ENCODE measurements around the gene TNFAIP8. TPM values are rescaled to one million over a fixed set of nuclear protein-coding genes. Genes with fewer than 3 reads are reported as not detected.
"Not testable (repeated sequence)": the region's sequence is repeated elsewhere in the genome, so short reads cannot be mapped to it uniquely, and the experiment has no call there.

Gene TNFAIP8
- total RNA-seq, 1 donor from 2014 or later: 25.9 TPM

DNA sequence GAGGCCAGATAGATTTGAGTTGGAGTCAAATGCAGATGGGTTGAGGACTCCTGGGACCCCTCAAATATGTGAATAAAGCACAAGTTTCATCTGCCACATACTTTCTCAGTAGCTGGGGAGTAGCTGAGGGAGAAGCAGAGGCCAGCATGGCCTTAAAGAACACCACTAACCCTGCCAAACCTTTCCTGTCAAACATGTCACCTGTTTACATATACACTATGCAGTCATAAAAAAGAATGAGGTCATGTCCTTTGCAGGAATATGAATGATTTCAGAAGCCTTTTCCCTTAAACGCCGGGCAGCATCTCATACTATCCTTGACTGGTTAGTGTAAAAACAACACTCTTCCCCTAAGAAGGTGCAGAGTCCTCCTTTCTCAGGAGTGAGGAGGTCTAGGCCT is 71.2 kb downstream of the TNFAIP8 start:
- H3K4me1 Mint-ChIP-seq (ENCODE audit: low read depth, unreplicated experiment): no peaks in the 10 kb centered on the region
- H3K4me2 ChIP-seq (ENCODE audit: low read length): no peak overlapping the region
- peaks cover 7% of the 10 kb centered on the region for H3K9me3 Mint-ChIP-seq (ENCODE audit: unreplicated experiment)
- TF ChIP-seq, protein P1, sequence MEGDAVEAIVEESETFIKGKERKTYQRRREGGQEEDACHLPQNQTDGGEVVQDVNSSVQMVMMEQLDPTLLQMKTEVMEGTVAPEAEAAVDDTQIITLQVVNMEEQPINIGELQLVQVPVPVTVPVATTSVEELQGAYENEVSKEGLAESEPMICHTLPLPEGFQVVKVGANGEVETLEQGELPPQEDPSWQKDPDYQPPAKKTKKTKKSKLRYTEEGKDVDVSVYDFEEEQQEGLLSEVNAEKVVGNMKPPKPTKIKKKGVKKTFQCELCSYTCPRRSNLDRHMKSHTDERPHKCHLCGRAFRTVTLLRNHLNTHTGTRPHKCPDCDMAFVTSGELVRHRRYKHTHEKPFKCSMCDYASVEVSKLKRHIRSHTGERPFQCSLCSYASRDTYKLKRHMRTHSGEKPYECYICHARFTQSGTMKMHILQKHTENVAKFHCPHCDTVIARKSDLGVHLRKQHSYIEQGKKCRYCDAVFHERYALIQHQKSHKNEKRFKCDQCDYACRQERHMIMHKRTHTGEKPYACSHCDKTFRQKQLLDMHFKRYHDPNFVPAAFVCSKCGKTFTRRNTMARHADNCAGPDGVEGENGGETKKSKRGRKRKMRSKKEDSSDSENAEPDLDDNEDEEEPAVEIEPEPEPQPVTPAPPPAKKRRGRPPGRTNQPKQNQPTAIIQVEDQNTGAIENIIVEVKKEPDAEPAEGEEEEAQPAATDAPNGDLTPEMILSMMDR (IDR thresholded peaks at IDR 0.05; ENCODE audit: insufficient read depth, low read depth, low read length): no peak
- no peak for TF ChIP-seq EZH2 (IDR thresholded peaks at IDR 0.05; ENCODE audit: insufficient read depth, low read length)
- no peaks in the 10 kb centered on the region for H3K36me3 Mint-ChIP-seq (ENCODE audit: low read depth, unreplicated experiment)
- no peaks in the 10 kb centered on the region for H3K4me1 ChIP-seq (ENCODE audit: insufficient read depth, low read length)
- FAIRE-seq (no peak), DNase-seq (ENCODE audit: low read depth) (no peak)
- no peaks in the 10 kb centered on the region for H3K27me3 ChIP-seq (ENCODE audit: insufficient read depth, low read length)
- no peaks in the 10 kb centered on the region for H4K20me1 ChIP-seq (ENCODE audit: insufficient read depth, low read length)
- no peaks in the 10 kb centered on the region for H3K79me2 ChIP-seq (ENCODE audit: insufficient read depth, low read length)
- H3K4me3 Mint-ChIP-seq (ENCODE audit: unreplicated experiment): no peak overlapping the region
- H3K4me3 ChIP-seq (ENCODE audit: insufficient read depth, low read depth, low read length): no peak overlapping the region
- H2AFZ ChIP-seq (ENCODE audit: low read depth, low read length): no peak overlapping the region
- H3K9me3 ChIP-seq (ENCODE audit: insufficient read depth, low read depth, low read length): no peaks in the 10 kb centered on the region
- H3K36me3 ChIP-seq (ENCODE audit: insufficient read depth, low read length): no peaks in the 10 kb centered on the region
- H3K27me3 Mint-ChIP-seq (ENCODE audit: low read depth, unreplicated experiment): no peaks in the 10 kb centered on the region
- no peak overlapping the region for H3K9ac ChIP-seq (ENCODE audit: low read length)
- no peak overlapping the region for H3K27ac Mint-ChIP-seq (ENCODE audit: unreplicated experiment)
- H3K27ac ChIP-seq (ENCODE audit: low read depth, low read length): no peak overlapping the region

DNA sequence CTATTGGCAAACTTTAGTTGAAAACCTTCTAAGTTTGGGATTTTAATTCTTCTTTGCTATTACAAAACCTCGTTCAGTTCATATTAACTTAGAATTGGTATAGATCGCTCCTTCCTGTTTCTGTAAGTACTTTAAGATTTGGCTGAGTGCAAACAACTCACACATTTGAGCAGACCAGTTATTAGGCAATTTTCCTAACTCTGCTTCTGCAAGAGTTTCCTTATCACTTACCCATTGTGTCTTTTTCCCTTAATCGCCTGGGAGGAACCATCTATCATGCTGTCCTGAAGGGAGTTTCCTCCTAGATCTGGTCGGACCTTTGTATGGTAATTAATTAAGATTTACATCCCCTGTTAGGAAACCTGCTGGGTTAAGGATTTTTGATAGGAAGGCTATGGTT is 71.8 kb downstream of the TNFAIP8 start:
- H3K4me1 ChIP-seq (ENCODE audit: insufficient read depth, low read length); H3K27ac Mint-ChIP-seq (ENCODE audit: unreplicated experiment); H4K20me1 ChIP-seq (ENCODE audit: insufficient read depth, low read length); H3K4me3 ChIP-seq (ENCODE audit: insufficient read depth, low read depth, low read length); H3K9me3 ChIP-seq (ENCODE audit: insufficient read depth, low read depth, low read length); H3K9me3 Mint-ChIP-seq (ENCODE audit: unreplicated experiment); H3K9ac ChIP-seq (ENCODE audit: low read length); DNase-seq (ENCODE audit: low read depth); H3K79me2 ChIP-seq (ENCODE audit: insufficient read depth, low read length); H3K36me3 Mint-ChIP-seq (ENCODE audit: low read depth, unreplicated experiment); H3K36me3 ChIP-seq (ENCODE audit: insufficient read depth, low read length); H3K27me3 Mint-ChIP-seq (ENCODE audit: low read depth, unreplicated experiment); H3K4me2 ChIP-seq (ENCODE audit: low read length); H2AFZ ChIP-seq (ENCODE audit: low read depth, low read length); FAIRE-seq; H3K27ac ChIP-seq (ENCODE audit: low read depth, low read length); H3K27me3 ChIP-seq (ENCODE audit: insufficient read depth, low read length); H3K4me1 Mint-ChIP-seq (ENCODE audit: low read depth, unreplicated experiment); H3K4me3 Mint-ChIP-seq (ENCODE audit: unreplicated experiment): not testable (repeated sequence)

DNA sequence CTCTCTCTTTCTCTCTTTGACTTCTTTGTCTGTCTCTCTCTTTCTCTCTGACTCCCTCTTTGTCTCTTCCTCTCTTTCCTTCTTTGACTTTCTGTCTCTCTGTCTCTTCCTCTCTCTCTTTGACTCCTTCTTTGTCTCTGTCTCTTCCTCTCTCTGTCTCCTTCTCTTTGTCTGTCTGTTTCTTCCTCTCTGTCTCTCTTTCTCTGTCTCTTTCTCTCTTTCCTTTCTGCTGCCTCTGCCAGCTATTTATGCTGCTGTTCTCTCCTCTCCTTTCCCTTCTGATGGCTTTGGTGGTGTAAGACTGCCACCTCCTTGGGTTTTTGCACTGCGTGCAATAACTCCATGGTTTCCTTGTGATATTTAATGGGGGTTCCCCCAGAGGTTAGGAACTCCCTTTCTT is 72.3 kb downstream of the TNFAIP8 start:
- not testable (repeated sequence) for H3K4me1 ChIP-seq (ENCODE audit: insufficient read depth, low read length); H3K4me3 ChIP-seq (ENCODE audit: insufficient read depth, low read depth, low read length); H3K4me1 Mint-ChIP-seq (ENCODE audit: low read depth, unreplicated experiment); H4K20me1 ChIP-seq (ENCODE audit: insufficient read depth, low read length); H2AFZ ChIP-seq (ENCODE audit: low read depth, low read length); H3K27ac Mint-ChIP-seq (ENCODE audit: unreplicated experiment); H3K9ac ChIP-seq (ENCODE audit: low read length); H3K4me3 Mint-ChIP-seq (ENCODE audit: unreplicated experiment); H3K27me3 Mint-ChIP-seq (ENCODE audit: low read depth, unreplicated experiment); DNase-seq (ENCODE audit: low read depth); H3K27ac ChIP-seq (ENCODE audit: low read depth, low read length); H3K36me3 Mint-ChIP-seq (ENCODE audit: low read depth, unreplicated experiment); H3K79me2 ChIP-seq (ENCODE audit: insufficient read depth, low read length); FAIRE-seq; H3K4me2 ChIP-seq (ENCODE audit: low read length); H3K9me3 ChIP-seq (ENCODE audit: insufficient read depth, low read depth, low read length); H3K36me3 ChIP-seq (ENCODE audit: insufficient read depth, low read length); H3K27me3 ChIP-seq (ENCODE audit: insufficient read depth, low read length)
- peaks cover 13% of the 10 kb centered on the region for H3K9me3 Mint-ChIP-seq (ENCODE audit: unreplicated experiment)

DNA sequence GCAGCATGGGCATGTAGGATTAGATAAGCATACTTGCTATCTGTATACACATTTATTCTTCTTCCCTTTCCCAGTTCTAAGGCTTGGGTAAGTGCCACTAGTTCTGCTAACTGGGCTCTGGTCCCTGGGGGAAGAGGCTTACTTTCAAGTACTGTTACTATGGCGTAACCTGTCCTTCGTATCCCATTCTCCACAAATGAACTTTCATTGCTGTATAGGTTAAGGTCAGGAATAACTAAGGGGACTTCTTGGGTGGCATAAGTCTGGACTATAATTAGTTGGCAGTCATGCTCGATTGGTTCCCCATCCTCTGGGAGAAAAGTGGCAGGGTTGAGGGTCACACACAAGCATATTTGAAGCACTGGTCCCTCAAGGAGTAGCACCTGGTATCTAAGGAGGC is 72.8 kb downstream of the TNFAIP8 start:
- not testable (repeated sequence) for FAIRE-seq; H3K27ac Mint-ChIP-seq (ENCODE audit: unreplicated experiment)

DNA sequence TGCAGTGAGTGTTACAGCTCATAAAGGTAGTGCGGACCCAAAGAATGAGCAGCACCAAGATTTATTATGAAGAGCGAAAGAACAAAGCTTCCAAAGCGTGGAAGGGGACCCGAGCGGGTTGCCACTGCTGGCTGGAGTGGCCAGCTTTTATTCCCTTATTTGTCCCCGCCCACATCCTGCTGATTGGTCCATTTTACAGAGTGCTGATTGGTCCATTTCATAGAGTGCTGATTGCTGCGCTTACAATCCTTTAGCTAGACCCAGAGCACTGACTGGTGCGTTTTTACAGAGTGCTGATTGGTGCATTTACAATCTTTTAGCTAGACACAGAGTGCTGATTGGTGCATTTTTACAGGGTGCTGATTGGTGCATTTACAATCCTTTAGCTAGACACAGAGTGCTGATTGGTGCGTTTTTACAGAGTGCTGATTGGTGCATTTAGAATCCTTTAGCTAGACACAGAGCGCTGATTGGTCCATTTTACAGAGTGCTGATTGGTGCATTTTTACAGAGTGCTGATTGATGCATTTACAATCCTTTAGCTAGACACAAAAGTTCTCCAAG is 76.9 kb downstream of the TNFAIP8 start:
- not testable (repeated sequence) for H3K9me3 ChIP-seq (ENCODE audit: insufficient read depth, low read depth, low read length); FAIRE-seq; H3K36me3 ChIP-seq (ENCODE audit: insufficient read depth, low read length); H3K27me3 ChIP-seq (ENCODE audit: insufficient read depth, low read length); H3K4me2 ChIP-seq (ENCODE audit: low read length); DNase-seq (ENCODE audit: low read depth); H2AFZ ChIP-seq (ENCODE audit: low read depth, low read length); H4K20me1 ChIP-seq (ENCODE audit: insufficient read depth, low read length); H3K4me1 ChIP-seq (ENCODE audit: insufficient read depth, low read length); H3K27ac ChIP-seq (ENCODE audit: low read depth, low read length); H3K4me1 Mint-ChIP-seq (ENCODE audit: low read depth, unreplicated experiment); H3K36me3 Mint-ChIP-seq (ENCODE audit: low read depth, unreplicated experiment); H3K4me3 ChIP-seq (ENCODE audit: insufficient read depth, low read depth, low read length); H3K79me2 ChIP-seq (ENCODE audit: insufficient read depth, low read length); H3K4me3 Mint-ChIP-seq (ENCODE audit: unreplicated experiment); H3K27ac Mint-ChIP-seq (ENCODE audit: unreplicated experiment); H3K27me3 Mint-ChIP-seq (ENCODE audit: low read depth, unreplicated experiment); H3K9ac ChIP-seq (ENCODE audit: low read length)
- peaks cover 18% of the 10 kb centered on the region for H3K9me3 Mint-ChIP-seq (ENCODE audit: unreplicated experiment)

More for the DNA sequence above, 72.8 kb downstream of the TNFAIP8 start:
- H3K9me3 ChIP-seq (ENCODE audit: insufficient read depth, low read depth, low read length); H3K79me2 ChIP-seq (ENCODE audit: insufficient read depth, low read length); DNase-seq (ENCODE audit: low read depth); H3K4me2 ChIP-seq (ENCODE audit: low read length); H3K4me3 ChIP-seq (ENCODE audit: insufficient read depth, low read depth, low read length); H3K27me3 ChIP-seq (ENCODE audit: insufficient read depth, low read length); H3K36me3 Mint-ChIP-seq (ENCODE audit: low read depth, unreplicated experiment); H3K4me3 Mint-ChIP-seq (ENCODE audit: unreplicated experiment); H3K36me3 ChIP-seq (ENCODE audit: insufficient read depth, low read length); H3K4me1 ChIP-seq (ENCODE audit: insufficient read depth, low read length); H3K27ac ChIP-seq (ENCODE audit: low read depth, low read length); H4K20me1 ChIP-seq (ENCODE audit: insufficient read depth, low read length); H3K9ac ChIP-seq (ENCODE audit: low read length); H3K27me3 Mint-ChIP-seq (ENCODE audit: low read depth, unreplicated experiment); H2AFZ ChIP-seq (ENCODE audit: low read depth, low read length); H3K4me1 Mint-ChIP-seq (ENCODE audit: low read depth, unreplicated experiment): not testable (repeated sequence)
- H3K9me3 Mint-ChIP-seq (ENCODE audit: unreplicated experiment): peaks cover 13% of the 10 kb centered on the region
